Measurements from ENCODE around the gene JPT1.
"Not testable (repeated sequence)": the region's sequence is repeated elsewhere in the genome, so short reads cannot be mapped to it uniquely, and the experiment has no call there.

Gene JPT1

GRCh38 chr17:75153780-75154194 is 525 bp downstream of the JPT1 start:
- no peak for DNase-seq

- DNase-seq = peak; percentile 41
Observed at GRCh38 chr17:75152922-75153779, 1.2 kb downstream of the JPT1 start.

- no peak for DNase-seq
Observed at GRCh38 chr17:75152523-75152921, 1.8 kb downstream of the JPT1 start.

GRCh38 chr17:75151930-75152329 is 2.4 kb downstream of the JPT1 start:
- DNase-seq = peak; percentile 30

GRCh38 chr17:75147878-75148546 is 6.3 kb downstream of the JPT1 start:
- no peak for DNase-seq

GRCh38 chr17:75146592-75146991 is 7.7 kb downstream of the JPT1 start:
- no peak for DNase-seq

- no peak for DNase-seq
Observed at GRCh38 chr17:75144816-75145512, 9.3 kb downstream of the JPT1 start.

GRCh38 chr17:75142236-75142971 is 11.9 kb downstream of the JPT1 start:
- DNase-seq = no peak

- DNase-seq = no peak
Observed at GRCh38 chr17:75138519-75138918, 15.8 kb downstream of the JPT1 start.

- DNase-seq = not testable (repeated sequence)
Observed at GRCh38 chr17:75137762-75138161, 16.6 kb downstream of the JPT1 start.

GRCh38 chr17:75135946-75136345 is 18.4 kb downstream of the JPT1 start:
- no peak for DNase-seq

GRCh38 chr17:75135452-75135851 is 18.9 kb downstream of the JPT1 start:
- no peak for DNase-seq

- not testable (repeated sequence) for DNase-seq
Observed at GRCh38 chr17:75133607-75134347, 20.5 kb downstream of the JPT1 start.

- no peak for DNase-seq
Observed at GRCh38 chr17:75133001-75133400, 21.3 kb downstream of the JPT1 start.

- DNase-seq = peak; percentile 28
Observed at GRCh38 chr17:75132018-75133000, 22.0 kb downstream of the JPT1 start.

- peak; percentile 38 for DNase-seq
Observed at GRCh38 chr17:75131278-75132017, 22.9 kb downstream of the JPT1 start, which contains the start of gene NT5C. Gene NT5C (minus strand): TSS chr17:75131742. CDS start chr17:75131707, 35 bp downstream.

GRCh38 chr17:75130632-75131277 is 23.6 kb downstream of the JPT1 start:
- no peak for DNase-seq

- DNase-seq = no peak
Observed at GRCh38 chr17:75130059-75130631, 24.2 kb downstream of the JPT1 start.

- DNase-seq = no peak
Observed at GRCh38 chr17:75129576-75129975, 24.7 kb downstream of the JPT1 start.

All from DMS79 (cell line).